Measurements from ENCODE around the gene B3GNT8. TPM values are rescaled to one million over a fixed set of nuclear protein-coding genes. Genes with fewer than 3 reads are reported as not detected.
A peak's percentile ranks its signal among the peaks of the same experiment; 100 is the strongest.

Gene B3GNT8
- total RNA-seq, 1 donor from 2014 or later: 5.1 TPM

GRCh38 chr19:41433171-41433570 is 6.0 kb upstream of the B3GNT8 start:
- Mint-ChIP-seq H3K4me3 (no peak overlapping the region), H3K4me1 (peaks cover 6% of the 10 kb centered on the region), H3K36me3 (peaks cover 14% of the 10 kb centered on the region), H3K27ac (no peak overlapping the region), H3K9me3 (no peaks in the 10 kb centered on the region), H3K27me3 (ENCODE audit: low read depth) (no peaks in the 10 kb centered on the region)
- TF ChIP-seq, protein P1, sequence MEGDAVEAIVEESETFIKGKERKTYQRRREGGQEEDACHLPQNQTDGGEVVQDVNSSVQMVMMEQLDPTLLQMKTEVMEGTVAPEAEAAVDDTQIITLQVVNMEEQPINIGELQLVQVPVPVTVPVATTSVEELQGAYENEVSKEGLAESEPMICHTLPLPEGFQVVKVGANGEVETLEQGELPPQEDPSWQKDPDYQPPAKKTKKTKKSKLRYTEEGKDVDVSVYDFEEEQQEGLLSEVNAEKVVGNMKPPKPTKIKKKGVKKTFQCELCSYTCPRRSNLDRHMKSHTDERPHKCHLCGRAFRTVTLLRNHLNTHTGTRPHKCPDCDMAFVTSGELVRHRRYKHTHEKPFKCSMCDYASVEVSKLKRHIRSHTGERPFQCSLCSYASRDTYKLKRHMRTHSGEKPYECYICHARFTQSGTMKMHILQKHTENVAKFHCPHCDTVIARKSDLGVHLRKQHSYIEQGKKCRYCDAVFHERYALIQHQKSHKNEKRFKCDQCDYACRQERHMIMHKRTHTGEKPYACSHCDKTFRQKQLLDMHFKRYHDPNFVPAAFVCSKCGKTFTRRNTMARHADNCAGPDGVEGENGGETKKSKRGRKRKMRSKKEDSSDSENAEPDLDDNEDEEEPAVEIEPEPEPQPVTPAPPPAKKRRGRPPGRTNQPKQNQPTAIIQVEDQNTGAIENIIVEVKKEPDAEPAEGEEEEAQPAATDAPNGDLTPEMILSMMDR (IDR thresholded peaks at IDR 0.05; ENCODE audit: unreplicated experiment): no peak
- no peak for DNase-seq (ENCODE audit: low spot score in 2 of 2, unreplicated experiment in 2 of 2)

DNA sequence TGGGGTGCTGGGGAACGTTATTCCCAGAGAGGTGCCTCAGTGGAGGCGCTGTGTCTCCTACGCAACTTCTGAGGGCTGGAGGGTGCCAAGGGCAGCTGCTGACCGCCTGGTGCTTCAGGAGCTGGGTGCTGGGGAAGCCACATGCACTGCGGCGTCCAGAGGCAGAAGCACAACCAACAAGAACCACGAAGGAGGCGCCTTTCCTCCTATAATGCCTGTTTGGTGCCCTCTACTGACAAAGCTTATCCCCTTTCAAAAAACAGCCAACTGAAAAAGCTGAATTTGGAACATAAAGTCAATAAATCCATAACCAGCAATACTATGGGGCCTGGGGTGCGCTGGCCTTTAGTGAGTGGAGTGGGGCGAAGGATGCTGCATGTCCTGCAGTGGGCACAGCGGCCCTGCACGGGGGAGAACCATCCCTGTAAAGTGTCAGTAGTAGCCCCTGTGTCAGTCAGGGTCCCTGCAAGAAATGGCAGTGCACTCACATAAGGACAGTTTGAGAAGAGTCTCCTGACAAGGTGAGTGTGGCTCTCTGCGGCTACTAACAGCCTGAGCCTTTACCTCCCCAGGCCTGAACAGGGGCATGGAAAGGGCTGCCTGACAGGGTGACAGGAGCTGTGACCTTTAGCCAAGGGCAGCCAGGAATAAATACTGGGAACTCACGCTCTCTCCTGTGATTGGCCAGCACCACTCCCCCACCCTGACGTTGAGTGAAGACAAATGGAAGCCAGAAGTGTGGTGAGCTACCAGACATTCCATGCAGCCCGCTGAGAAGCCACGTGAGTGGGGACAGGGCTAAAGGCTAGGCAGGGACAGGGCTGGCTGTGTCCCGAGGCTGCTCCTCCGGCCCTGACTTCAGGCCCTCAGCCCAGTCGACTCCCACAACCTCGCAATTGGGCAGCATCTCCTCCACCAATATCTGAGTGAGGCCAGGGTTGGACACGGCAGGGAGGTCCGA is 4.5 kb upstream of the B3GNT8 start:
- peak overlapping the region; percentile 30 for H3K27ac Mint-ChIP-seq
- peaks cover 12% of the 10 kb centered on the region for H3K36me3 Mint-ChIP-seq

GRCh38 chr19:41430922-41431321 is 3.7 kb upstream of the B3GNT8 start:
- DNase-seq (ENCODE audit: low spot score in 2 of 2, unreplicated experiment in 2 of 2): no peak
- Mint-ChIP-seq H3K9me3 (no peaks in the 10 kb centered on the region), H3K27ac (peak overlapping the region; percentile 54), H3K27me3 (ENCODE audit: low read depth) (no peaks in the 10 kb centered on the region), H3K4me1 (peaks cover 20% of the 10 kb centered on the region), H3K36me3 (peaks cover 8% of the 10 kb centered on the region), H3K4me3 (no peak overlapping the region)
- TF ChIP-seq, protein P1 (IDR thresholded peaks at IDR 0.05; ENCODE audit: unreplicated experiment): no peak

More for the DNA sequence above, 4.5 kb upstream of the B3GNT8 start:
- no peak overlapping the region for H3K4me3 Mint-ChIP-seq
- peaks cover 18% of the 10 kb centered on the region for H3K4me1 Mint-ChIP-seq
- H3K9me3 Mint-ChIP-seq: no peaks in the 10 kb centered on the region
- DNase-seq (ENCODE audit: low spot score in 2 of 2, unreplicated experiment in 2 of 2): no peak
- TF ChIP-seq, protein P1 (IDR thresholded peaks at IDR 0.05; ENCODE audit: unreplicated experiment): no peak
- H3K27me3 Mint-ChIP-seq (ENCODE audit: low read depth): no peaks in the 10 kb centered on the region

DNA sequence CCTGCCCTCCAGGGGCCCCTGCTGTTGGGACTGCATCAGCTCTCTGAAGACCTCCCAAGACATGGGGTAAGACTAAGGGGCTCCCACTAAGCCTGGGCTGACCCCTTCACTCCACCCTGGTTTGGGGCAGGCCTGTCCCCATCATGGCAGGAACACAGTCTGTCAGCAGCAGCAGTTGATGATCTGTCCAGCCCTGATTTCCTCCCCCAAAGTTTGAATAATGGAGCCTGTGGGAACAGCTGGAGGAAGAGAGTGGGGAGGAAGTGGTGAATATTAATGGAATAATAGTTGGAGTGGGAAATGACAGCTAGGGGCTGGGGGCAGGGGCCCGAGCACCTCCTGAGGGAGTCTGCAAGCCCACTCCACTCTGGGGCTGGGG is 1.3 kb upstream of the B3GNT8 start:
- H3K4me3 Mint-ChIP-seq: peak overlapping the region; percentile 81
- H3K36me3 Mint-ChIP-seq: peaks cover 6% of the 10 kb centered on the region
- no peaks in the 10 kb centered on the region for H3K27me3 Mint-ChIP-seq (ENCODE audit: low read depth)
- TF ChIP-seq, protein P1 (IDR thresholded peaks at IDR 0.05; ENCODE audit: unreplicated experiment): no peak
- peaks cover 20% of the 10 kb centered on the region for H3K4me1 Mint-ChIP-seq
- no peaks in the 10 kb centered on the region for H3K9me3 Mint-ChIP-seq
- H3K27ac Mint-ChIP-seq: peak overlapping the region; percentile 81
- no peak for DNase-seq (ENCODE audit: low spot score in 2 of 2, unreplicated experiment in 2 of 2)

GRCh38 chr19:41427647-41428480 is 690 bp upstream of the B3GNT8 start:
- Mint-ChIP-seq H3K9me3 (no peaks in the 10 kb centered on the region), H3K4me1 (peaks cover 20% of the 10 kb centered on the region), H3K27me3 (ENCODE audit: low read depth) (no peaks in the 10 kb centered on the region), H3K4me3 (peak overlapping the region; percentile 81), H3K27ac (peak overlapping the region; percentile 80), H3K36me3 (peaks cover 7% of the 10 kb centered on the region)
- TF ChIP-seq, protein P1 (IDR thresholded peaks at IDR 0.05; ENCODE audit: unreplicated experiment): no peak
- peak in 1 of 2 experiments; percentile 55 for DNase-seq (ENCODE audit: low spot score in 2 of 2, unreplicated experiment in 2 of 2)
